Kidney tubule cell (primary cell): ENCODE data around the gene HOXB3.

Experiments used
- DNase-seq: peaks from one replicate; pipeline ENCODE4 v3.0.0-alpha.2; 2018; ENCODE audit warnings: low spot score

HOXB3 gene

GRCh38 chr17:48556576-48557401 lies 33.3 kb downstream of the HOXB3 start:
- peak; percentile 23 for DNase-seq

DNA sequence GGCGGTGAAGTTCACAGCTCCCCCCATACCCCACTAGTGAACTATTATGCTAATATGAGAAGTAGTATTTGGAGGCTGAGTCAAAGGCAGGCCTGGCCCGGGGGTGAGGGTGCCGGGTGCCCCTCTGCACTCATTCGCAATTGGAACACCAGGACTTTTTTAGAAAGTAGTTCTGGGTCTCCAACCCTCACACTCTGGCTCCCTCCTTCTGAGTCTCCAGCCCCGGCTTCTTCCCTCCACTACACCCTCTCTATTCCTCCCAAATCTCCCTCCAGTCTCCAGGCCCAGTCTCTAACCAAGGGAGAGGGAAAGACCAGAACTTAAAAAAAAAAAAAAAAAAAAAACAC lies 33.8 kb downstream of the HOXB3 start:
- peak; percentile 35 for DNase-seq

- DNase-seq, result peak; percentile 91
Observed at GRCh38 chr17:48555258-48556228, 34.5 kb downstream of the HOXB3 start.

- DNase-seq, result peak; percentile 30
Observed at GRCh38 chr17:48554412-48555257, 35.4 kb downstream of the HOXB3 start.

DNA sequence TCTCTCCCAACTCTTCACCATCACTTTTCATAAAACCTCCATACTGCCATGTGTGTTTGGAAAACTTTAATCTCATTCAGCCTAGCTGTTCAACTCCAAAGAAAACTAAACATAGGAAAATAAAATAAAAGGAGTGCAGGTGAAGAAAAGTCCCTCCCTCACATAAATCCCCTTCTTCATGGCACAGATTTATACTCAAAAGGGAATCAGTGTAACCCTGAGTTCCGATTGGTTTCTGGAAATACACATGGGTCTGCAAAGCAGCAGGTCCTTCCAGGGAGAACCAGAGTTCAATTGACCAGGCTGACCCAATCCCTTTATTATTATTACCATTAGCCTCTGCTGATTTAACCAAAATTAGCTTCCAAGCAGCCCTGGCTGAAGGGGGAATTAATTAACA lies 36.2 kb downstream of the HOXB3 start:
- peak; percentile 19 for DNase-seq

DNA sequence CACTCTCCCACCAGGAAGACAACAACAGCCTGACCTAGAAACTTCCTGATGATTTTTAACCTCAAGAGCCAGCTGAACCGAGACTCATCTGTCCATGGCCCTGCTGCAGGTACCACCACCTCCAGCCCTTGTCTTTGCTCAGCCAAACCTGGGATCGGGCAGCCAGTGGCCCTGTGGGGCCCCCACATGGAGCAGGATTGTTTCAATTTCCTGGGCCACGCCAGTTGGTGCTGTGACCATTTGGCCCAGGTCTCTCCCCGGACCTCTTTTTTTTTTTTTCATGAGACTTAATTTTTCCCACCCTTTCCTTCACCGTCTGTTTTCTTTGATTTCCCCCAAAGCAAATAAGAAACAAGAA lies 36.9 kb downstream of the HOXB3 start:
- DNase-seq, result no peak

GRCh38 chr17:48552466-48553189 lies 37.4 kb downstream of the HOXB3 start:
- DNase-seq, result peak; percentile 68

DNA sequence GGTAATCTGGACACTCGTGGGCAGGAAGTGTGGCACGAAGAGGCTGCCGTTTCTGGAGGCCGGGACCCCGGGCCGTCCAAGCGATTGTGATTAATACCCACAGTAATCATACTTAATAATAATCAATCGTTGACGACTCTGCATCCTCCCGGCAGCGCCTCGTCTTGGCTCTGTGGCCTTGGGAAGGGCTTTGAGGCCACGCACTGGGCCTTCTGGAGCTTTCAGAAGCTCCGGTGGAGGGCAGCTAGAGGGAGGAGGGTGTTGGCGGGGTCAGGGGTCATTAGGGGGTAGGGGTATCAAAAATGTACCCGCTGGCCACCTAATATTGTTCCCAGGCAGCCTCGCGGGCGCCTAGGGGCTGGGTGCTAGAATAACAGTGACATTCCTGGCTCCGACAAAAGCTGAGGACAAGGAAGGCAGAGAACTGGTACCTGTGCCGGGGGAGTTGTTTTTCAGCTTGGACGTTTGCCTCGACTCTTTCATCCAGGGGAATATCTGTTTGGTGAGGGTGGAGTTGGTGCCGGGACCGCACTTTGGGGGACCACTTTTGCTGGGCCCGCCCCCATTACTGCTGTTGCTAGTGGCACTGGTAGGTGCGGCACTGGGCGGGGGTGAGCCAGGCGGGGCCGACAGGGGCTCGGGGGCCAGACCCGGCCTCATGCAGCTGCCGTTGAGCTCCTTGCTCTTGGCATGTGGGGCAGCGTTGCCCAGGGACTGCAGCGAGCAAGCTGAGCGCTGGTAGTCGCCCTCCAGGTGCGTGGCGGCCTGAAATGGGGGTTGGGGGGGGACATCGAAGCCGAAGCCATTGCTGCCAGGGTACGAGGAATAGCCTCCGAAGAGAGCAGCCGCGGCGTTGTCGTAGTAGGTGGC lies 38.2 kb downstream of the HOXB3 start:
- peak; percentile 25 for DNase-seq

GRCh38 chr17:48551214-48551555 lies 38.9 kb downstream of the HOXB3 start:
- DNase-seq, result peak; percentile 20

DNA sequence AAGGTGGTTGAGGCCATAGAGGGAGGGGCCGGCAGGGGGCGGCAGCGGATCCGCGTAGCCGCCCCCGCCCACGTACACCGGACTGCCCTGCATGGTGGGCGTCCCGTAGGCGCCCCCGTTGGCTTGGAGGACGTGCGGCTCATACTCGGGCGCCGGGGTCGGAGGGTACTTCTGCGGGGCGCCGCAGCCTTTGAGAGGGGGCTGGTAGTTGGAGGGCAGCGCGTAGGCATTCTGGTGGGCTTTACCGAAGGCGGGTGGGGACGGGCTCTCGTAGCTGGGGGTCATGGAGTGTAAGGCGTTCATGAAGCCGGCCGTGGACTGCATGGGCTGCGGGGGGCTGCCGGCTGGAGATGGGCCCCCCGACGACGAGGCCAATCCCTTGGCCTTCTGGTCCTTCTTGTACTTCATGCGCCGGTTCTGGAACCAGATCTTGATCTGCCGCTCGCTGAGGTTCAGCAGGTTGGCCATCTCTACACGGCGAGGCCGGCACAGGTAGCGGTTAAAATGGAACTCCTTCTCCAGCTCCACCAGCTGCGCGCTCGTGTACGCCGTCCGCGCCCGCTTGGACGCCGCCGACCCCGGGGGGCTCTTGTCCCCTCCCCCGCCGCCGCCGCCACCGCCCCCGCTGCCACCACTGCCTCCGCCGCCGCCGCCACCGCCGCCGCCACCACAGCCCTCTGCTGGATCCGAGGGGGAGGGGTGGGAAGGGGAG lies 39.4 kb downstream of the HOXB3 start:
- peak; percentile 38 for DNase-seq

DNA sequence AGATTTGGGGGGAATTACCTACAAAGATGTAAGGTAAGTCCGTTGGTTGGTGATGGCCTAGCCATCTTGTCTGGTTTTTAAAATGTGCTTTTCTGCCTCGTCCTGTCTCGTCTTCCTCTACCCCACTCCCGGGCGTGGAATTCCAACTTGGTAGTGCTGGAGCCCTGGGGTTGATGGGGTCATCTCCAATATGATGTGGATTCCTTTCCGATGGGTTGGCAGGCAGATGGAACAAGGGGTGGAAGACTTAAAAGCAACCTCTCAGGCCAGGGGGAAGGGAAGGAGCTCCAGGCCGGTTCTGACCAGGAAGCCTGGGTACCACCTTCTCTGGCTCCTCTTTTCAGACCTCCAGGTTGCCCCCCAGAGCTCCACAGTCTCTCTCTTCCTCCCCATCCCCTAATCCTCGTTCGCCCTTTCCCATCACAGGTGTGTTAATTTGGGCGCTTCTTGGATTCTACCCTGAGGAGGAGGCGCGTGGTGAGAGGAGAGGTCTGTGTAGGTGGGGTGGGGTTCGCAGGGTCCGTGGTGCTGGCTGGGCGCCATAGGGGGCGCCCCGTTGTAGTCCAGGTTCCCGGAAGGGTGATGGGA lies 40.0 kb downstream of the HOXB3 start:
- peak; percentile 70 for DNase-seq

DNA sequence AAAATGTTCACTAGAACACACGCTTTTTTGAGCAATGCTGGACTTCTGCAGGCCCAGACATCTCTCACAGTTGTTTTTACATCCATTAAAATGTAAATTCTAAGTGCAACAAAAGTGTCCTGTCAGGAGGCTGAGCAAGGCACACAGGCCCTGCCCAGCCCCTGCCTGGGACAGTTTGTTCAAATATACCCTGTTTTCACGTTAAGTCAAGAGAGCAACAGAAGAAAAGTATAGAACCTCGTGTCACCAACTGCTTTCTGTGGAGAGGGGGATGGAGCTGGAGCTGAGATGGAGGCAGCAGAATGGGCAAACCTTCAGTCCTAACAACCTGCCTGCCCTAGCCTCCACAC lies 40.8 kb downstream of the HOXB3 start:
- peak; percentile 6 for DNase-seq

- DNase-seq, result peak; percentile 16
Observed at GRCh38 chr17:48548523-48549280, 41.3 kb downstream of the HOXB3 start.

- peak; percentile 52 for DNase-seq
Observed at GRCh38 chr17:48547808-48548522, 42.1 kb downstream of the HOXB3 start.

- DNase-seq, result peak; percentile 19
Observed at GRCh38 chr17:48546924-48547807, 42.9 kb downstream of the HOXB3 start.

DNA sequence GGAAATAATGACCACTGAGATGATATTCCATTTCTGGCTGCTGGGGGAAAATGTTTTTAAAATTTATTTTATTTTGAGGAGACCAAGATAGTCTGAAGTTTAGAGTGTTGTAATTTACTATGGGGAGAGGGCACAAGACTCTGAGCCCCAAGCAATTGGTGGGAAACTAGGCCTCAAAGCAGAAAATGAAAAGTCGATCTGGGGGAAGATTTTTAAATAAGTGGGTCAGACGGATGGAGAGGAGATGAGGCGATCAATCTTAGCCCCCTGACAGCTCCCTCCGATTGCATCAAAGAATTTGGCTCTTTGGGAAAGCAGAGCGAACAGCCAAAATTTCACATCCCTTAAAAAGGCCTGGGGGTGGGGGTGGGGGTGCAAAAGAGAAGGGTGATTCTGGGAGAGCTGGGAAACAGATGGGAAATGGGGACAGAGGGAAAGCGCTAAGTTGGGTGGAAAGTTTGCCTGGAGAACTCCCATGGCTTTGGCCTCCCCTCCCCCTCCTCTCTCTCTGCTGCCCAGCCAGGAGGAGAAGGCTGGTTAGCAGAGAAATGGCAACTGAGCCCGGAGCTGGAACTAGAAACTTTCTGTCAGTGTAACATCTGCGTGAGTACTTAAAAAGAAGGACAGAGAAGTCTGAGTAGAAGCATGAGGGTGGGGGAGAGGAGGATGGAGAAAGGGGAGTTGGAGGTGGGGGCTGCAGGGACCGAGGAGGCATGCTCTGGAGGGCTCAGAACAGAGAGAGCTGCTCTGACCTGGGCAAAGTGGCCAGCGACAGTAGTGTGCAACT lies 43.7 kb downstream of the HOXB3 start:
- peak; percentile 34 for DNase-seq
